DMS153 treated with DMSO at 0.1 percent for 48 hours (cell line): Measurements from ENCODE around the gene ASXL2.
"Not testable (repeated sequence)": the region's sequence is repeated elsewhere in the genome, so short reads cannot be mapped to it uniquely, and the experiment has no call there.

Experiments
- DNase-seq: peaks from one replicate; lab custom pipeline; 2025; ENCODE audit not compliant: unreplicated experiment; lab: John Stamatoyannopoulos, UW

Gene ASXL2

GRCh38 chr2:25838152-25838756, 40.0 kb downstream of the ASXL2 start:
- no peak for DNase-seq

- DNase-seq = no peak
Observed at GRCh38 chr2:25835906-25836305, 42.4 kb downstream of the ASXL2 start.

- DNase-seq = no peak
Observed at GRCh38 chr2:25833566-25833965, 44.7 kb downstream of the ASXL2 start.

GRCh38 chr2:25832897-25833296, 45.4 kb downstream of the ASXL2 start:
- no peak for DNase-seq

- DNase-seq = no peak
Observed at GRCh38 chr2:25831746-25832449, 46.4 kb downstream of the ASXL2 start.

- DNase-seq = no peak
Observed at GRCh38 chr2:25829828-25830227, 48.5 kb downstream of the ASXL2 start.

GRCh38 chr2:25829377-25829704, 48.9 kb downstream of the ASXL2 start:
- no peak for DNase-seq

- not testable (repeated sequence) for DNase-seq
Observed at GRCh38 chr2:25828532-25829376, 49.5 kb downstream of the ASXL2 start.

- no peak for DNase-seq
Observed at GRCh38 chr2:25825238-25825637, 53.0 kb downstream of the ASXL2 start.

GRCh38 chr2:25824718-25825117, 53.6 kb downstream of the ASXL2 start:
- DNase-seq = no peak

GRCh38 chr2:25824216-25824615, 54.1 kb downstream of the ASXL2 start:
- no peak for DNase-seq

- no peak for DNase-seq
Observed at GRCh38 chr2:25822190-25823117, 55.8 kb downstream of the ASXL2 start.

GRCh38 chr2:25821225-25822056, 56.8 kb downstream of the ASXL2 start:
- DNase-seq = no peak

- no peak for DNase-seq
Observed at GRCh38 chr2:25819597-25820039, 58.7 kb downstream of the ASXL2 start.

- DNase-seq = no peak
Observed at GRCh38 chr2:25817630-25818029, 60.7 kb downstream of the ASXL2 start.

GRCh38 chr2:25817006-25817405, 61.3 kb downstream of the ASXL2 start:
- no peak for DNase-seq

GRCh38 chr2:25816249-25816648, 62.0 kb downstream of the ASXL2 start:
- DNase-seq = no peak

- DNase-seq = no peak
Observed at GRCh38 chr2:25814681-25815080, 63.6 kb downstream of the ASXL2 start.

GRCh38 chr2:25810428-25810827, 67.9 kb downstream of the ASXL2 start:
- no peak for DNase-seq

GRCh38 chr2:25809646-25810045, 68.6 kb downstream of the ASXL2 start:
- DNase-seq = no peak
